Psoas muscle (tissue), 8 donors: ENCODE data around the gene COPRS. TPM values are rescaled to one million over a fixed set of nuclear protein-coding genes. Genes with fewer than 3 reads are reported as not detected.

Source experiments
- ATAC-seq, 4 donors: fragments of 200-7000 bp; cut with Tn5 transposase; one replicate each; pipeline ENCODE4 v1.9.1; 2020; ENCODE audit warnings: moderate library complexity in 3 of 4, mild to moderate bottlenecking in 2 of 4
- DNase-seq, 2 donors: peaks; one replicate each; pipeline ENCODE4 v3.0.0-alpha.2; 2020
- H3K27ac ChIP-seq: fragments of 200-600 bp; one replicate; pipeline ENCODE4 v1.8.0; 2022
- H3K27me3 ChIP-seq, 3 donors: fragments of 200-600 bp in 1 of 3; one replicate each; pipeline versions ENCODE4 v1.6.1 to v1.8.0; 2013 to 2022; ENCODE audit warnings: low read length in 2 of 3, mild to moderate bottlenecking in 2 of 3, moderate library complexity in 1 of 3; ENCODE audit not compliant: insufficient read depth in 3 of 3
- H3K36me3 ChIP-seq, 2 donors: fragments of 200-600 bp in 1 of 2; one replicate each; pipeline versions ENCODE4 v1.6.1 to v1.8.0; 2013 to 2022; ENCODE audit warnings: low read depth in 1 of 2, mild to moderate bottlenecking in 1 of 2, moderate library complexity in 1 of 2; ENCODE audit not compliant: insufficient read depth in 1 of 2
- H3K4me1 ChIP-seq: fragments of 200-600 bp; one replicate; pipeline ENCODE4 v1.8.0; 2022
- H3K4me3 ChIP-seq: fragments of 200-600 bp; one replicate; pipeline ENCODE4 v1.8.0; 2022; ENCODE audit warnings: mild to moderate bottlenecking
- H3K9me3 ChIP-seq: fragments of 200-600 bp; one replicate; pipeline ENCODE4 v1.8.0; 2022
- WGBS, 3 donors: extraction: QIAGEN DNeasy Blood & Tissue Kit; methylation state at CpG; one replicate each; pipeline versions ENCODE4 v1.1.6 to v1.1.7; 2013; 5-methylcytosine and 5-hydroxymethylcytosine counted together
- intact Hi-C, 2 donors: fragments of 100-400 bp; cut with DNase I; formaldehyde crosslinking; loops; one replicate each; pipeline versions ENCODE4 v1.11.0 to v1.14.2; 2022
- polyA plus RNA-seq, 3 donors: library from polyadenylated mRNA; stranded (reverse); fragments of 200-250 nt; gene quantifications; one replicate each; pipeline ENCODE4 v1.2.3, GENCODE V29; 2013
- total RNA-seq, 4 donors: library from RNA; stranded (reverse); fragmentation: NEBNext Ultra II Directional in 2 of 4; extraction: Animal tissue kit (Norgen Biotek cat#: 25700) in 2 of 4; gene quantifications; one replicate each; pipeline versions ENCODE4 v1.2.1 to v1.2.4, GENCODE V29; 2021 to 2023
- TF ChIP-seq, protein P1 (sequence below): fragments of 200-600 bp; IDR thresholded peaks from one replicate; pipeline ENCODE4 v1.8.0; 2022; ENCODE audit warnings: antibody characterized with exemption
- donor health status: healthy with polysubstance abuse.
- donor health status: DM: no; HTN: no; CAD: no; lungs with moderate emphysema.
- donor health status: Bipolar disorder and iron deficiency.
- donor health status: healthy.
- donor health status: DM: yes; HTN: yes; CAD: no.
- donor health status: DM: no; HTN: no; CAD: no.
- donor health status: DM: no; HTN: no; CAD: no.
- donor health status: DM: yes; HTN: yes; CAD: no.

The COPRS gene
- total and polyA plus RNA-seq, 7 donors, result 35.2 to 109 (median 54.5) TPM

- TF ChIP-seq, protein P1, sequence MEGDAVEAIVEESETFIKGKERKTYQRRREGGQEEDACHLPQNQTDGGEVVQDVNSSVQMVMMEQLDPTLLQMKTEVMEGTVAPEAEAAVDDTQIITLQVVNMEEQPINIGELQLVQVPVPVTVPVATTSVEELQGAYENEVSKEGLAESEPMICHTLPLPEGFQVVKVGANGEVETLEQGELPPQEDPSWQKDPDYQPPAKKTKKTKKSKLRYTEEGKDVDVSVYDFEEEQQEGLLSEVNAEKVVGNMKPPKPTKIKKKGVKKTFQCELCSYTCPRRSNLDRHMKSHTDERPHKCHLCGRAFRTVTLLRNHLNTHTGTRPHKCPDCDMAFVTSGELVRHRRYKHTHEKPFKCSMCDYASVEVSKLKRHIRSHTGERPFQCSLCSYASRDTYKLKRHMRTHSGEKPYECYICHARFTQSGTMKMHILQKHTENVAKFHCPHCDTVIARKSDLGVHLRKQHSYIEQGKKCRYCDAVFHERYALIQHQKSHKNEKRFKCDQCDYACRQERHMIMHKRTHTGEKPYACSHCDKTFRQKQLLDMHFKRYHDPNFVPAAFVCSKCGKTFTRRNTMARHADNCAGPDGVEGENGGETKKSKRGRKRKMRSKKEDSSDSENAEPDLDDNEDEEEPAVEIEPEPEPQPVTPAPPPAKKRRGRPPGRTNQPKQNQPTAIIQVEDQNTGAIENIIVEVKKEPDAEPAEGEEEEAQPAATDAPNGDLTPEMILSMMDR, result no peak
- WGBS, 3 donors, result 92% methylated on average over 4 of the region's 4 CpGs
- Histone ChIP-seq H3K9me3 (no peaks in the 10 kb centered on the region), H3K4me3 (no peak overlapping the region), H3K27me3 (no peaks in the 10 kb centered on the region), H3K36me3 (no peaks in the 10 kb centered on the region), H3K27ac (no peak overlapping the region), H3K4me1 (no peaks in the 10 kb centered on the region)
- ATAC-seq, result no peak
- intact Hi-C loops, result no loop called here
- DNase-seq, result no peak
Measured at GRCh38 chr17:31808521-31809050, 50.5 kb downstream of the COPRS start.

DNA sequence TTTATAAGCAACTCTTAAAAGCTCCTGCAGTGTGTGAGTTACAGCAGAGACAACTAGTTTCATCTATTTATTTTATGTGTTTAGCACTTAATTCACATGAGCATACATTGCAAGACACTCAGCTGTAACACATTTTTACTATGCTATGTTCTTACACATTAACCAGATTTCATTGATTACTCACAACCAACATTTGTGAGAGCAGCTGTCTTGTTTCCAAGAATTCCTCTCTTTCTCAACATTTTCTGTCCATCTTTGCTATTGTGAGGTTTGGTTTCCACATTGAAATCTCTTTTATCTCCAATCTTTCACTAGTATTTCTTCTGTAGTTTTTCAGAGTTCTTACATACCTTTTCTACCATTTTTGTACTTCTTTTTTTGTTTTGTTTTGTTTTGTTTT, 51.2 kb downstream of the COPRS start:
- Histone ChIP-seq H3K27ac (no peak overlapping the region), H3K36me3 (no peaks in the 10 kb centered on the region), H3K4me1 (no peaks in the 10 kb centered on the region), H3K27me3 (no peaks in the 10 kb centered on the region), H3K9me3 (no peaks in the 10 kb centered on the region), H3K4me3 (no peak overlapping the region)
- TF ChIP-seq, protein P1, result no peak
- no peak for DNase-seq
- no peak for ATAC-seq
- intact Hi-C loops, result no loop called here

GRCh38 chr17:31806921-31807320, 52.1 kb downstream of the COPRS start:
- Histone ChIP-seq H3K27me3 (no peaks in the 10 kb centered on the region), H3K4me3 (no peak overlapping the region), H3K27ac (no peak overlapping the region), H3K4me1 (no peaks in the 10 kb centered on the region), H3K9me3 (no peaks in the 10 kb centered on the region), H3K36me3 (no peaks in the 10 kb centered on the region)
- TF ChIP-seq, protein P1, result no peak
- intact Hi-C loops, result no loop called here
- DNase-seq (no peak), ATAC-seq (no peak)
- WGBS, 3 donors, result 78 to 89% (median 84%) methylated on average over 4 of the region's 4 CpGs

GRCh38 chr17:31803494-31804213, 55.4 kb downstream of the COPRS start:
- no peaks in the 10 kb centered on the region for H3K9me3 ChIP-seq
- no peak overlapping the region for H3K4me3 ChIP-seq
- H3K27ac ChIP-seq, result no peak overlapping the region
- TF ChIP-seq, protein P1, result no peak
- DNase-seq (no peak), ATAC-seq (no peak)
- H3K36me3 ChIP-seq, result no peaks in the 10 kb centered on the region
- no peaks in the 10 kb centered on the region for H3K27me3 ChIP-seq
- WGBS, 3 donors, result 61 to 78% (median 69%) methylated on average over 11 of the region's 11 CpGs
- intact Hi-C loops, result no loop called here
- H3K4me1 ChIP-seq, result no peaks in the 10 kb centered on the region

GRCh38 chr17:31802502-31802901, 56.5 kb downstream of the COPRS start:
- no peak for ATAC-seq
- no peak overlapping the region for H3K27ac ChIP-seq
- 72 to 86% (median 81%) methylated on average over 2 of the region's 2 CpGs for WGBS, 3 donors
- intact Hi-C loops, result no loop called here
- H3K36me3 ChIP-seq, result no peaks in the 10 kb centered on the region
- no peaks in the 10 kb centered on the region for H3K27me3 ChIP-seq
- DNase-seq, result no peak
- no peaks in the 10 kb centered on the region for H3K9me3 ChIP-seq
- H3K4me1 ChIP-seq, result no peaks in the 10 kb centered on the region
- TF ChIP-seq, protein P1, result no peak
- no peak overlapping the region for H3K4me3 ChIP-seq
